Measurements from ENCODE around the gene SFTA2.
A peak's percentile ranks its signal among the peaks of the same experiment; 100 is the strongest.

Gene SFTA2

GRCh38 chr6:30884521-30885480, 47.2 kb downstream of the SFTA2 start:
- peak overlapping the region; percentile 95 for H3K27ac ChIP-seq
- no peak for TF ChIP-seq CTCF (conservative IDR thresholded peaks at IDR 0.05)

GRCh38 chr6:30883685-30884520, 48.1 kb downstream of the SFTA2 start, which contains the start of gene DDR1:
Gene DDR1, plus strand, starts transcription at chr6:30884519. Its CDS starts 4,211 bp downstream, at chr6:30888730.
- no peak for TF ChIP-seq CTCF (conservative IDR thresholded peaks at IDR 0.05)
- peak within 1 kb of the TSS; percentile 95 for H3K27ac ChIP-seq

- H3K27ac ChIP-seq, result peak overlapping the region; percentile 95
- TF ChIP-seq CTCF (conservative IDR thresholded peaks at IDR 0.05), result no peak
Measured at GRCh38 chr6:30882759-30883684, 48.9 kb downstream of the SFTA2 start.

GRCh38 chr6:30882204-30882758, 49.7 kb downstream of the SFTA2 start:
- peak overlapping the region; percentile 95 for H3K27ac ChIP-seq

GRCh38 chr6:30881392-30882203, 50.4 kb downstream of the SFTA2 start:
- H3K27ac ChIP-seq, result peak overlapping the region; percentile 95
- no peak for TF ChIP-seq CTCF (conservative IDR thresholded peaks at IDR 0.05)

More at GRCh38 chr6:30882204-30882758, 49.7 kb downstream of the SFTA2 start:
- no peak for TF ChIP-seq CTCF (conservative IDR thresholded peaks at IDR 0.05)
